Iris pigment epithelial cell (primary cell): ENCODE measurements around the gene NELL2.
"Not testable (repeated sequence)": the region's sequence is repeated elsewhere in the genome, so short reads cannot be mapped to it uniquely, and the experiment has no call there.

ENCODE experiments used
- DNase-seq: peaks from one replicate; pipeline ENCODE4 v3.0.0-alpha.2; 2011; ENCODE audit warnings: low read depth

The NELL2 gene

GRCh38 chr12:44847888-44848702 is 28.0 kb downstream of the NELL2 start:
- DNase-seq: no peak

GRCh38 chr12:44847403-44847802 is 28.7 kb downstream of the NELL2 start:
- no peak for DNase-seq

GRCh38 chr12:44846826-44847225 is 29.3 kb downstream of the NELL2 start:
- no peak for DNase-seq

GRCh38 chr12:44842669-44843068 is 33.4 kb downstream of the NELL2 start:
- DNase-seq: no peak

DNA sequence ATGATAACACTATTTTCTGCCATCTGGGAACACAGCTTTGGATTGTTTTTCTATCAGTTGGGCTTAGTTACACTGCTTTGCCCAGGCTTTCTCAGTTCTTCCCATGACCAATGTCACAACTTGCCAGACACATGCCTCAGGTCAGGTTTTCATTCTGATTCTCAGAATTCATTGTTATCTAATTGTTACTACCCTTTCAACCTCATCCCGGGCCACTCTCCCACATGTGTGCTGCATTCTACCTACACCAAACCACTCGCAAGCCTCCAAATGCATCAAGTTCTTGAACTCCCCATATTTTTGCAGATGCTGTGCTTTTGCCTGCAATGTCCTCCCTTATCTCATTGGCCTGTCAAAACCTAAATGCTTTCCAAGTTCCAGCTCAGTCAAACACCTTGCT is 36.3 kb downstream of the NELL2 start:
- no peak for DNase-seq

- no peak for DNase-seq
Measured at GRCh38 chr12:44837114-44837755, 38.9 kb downstream of the NELL2 start.

DNA sequence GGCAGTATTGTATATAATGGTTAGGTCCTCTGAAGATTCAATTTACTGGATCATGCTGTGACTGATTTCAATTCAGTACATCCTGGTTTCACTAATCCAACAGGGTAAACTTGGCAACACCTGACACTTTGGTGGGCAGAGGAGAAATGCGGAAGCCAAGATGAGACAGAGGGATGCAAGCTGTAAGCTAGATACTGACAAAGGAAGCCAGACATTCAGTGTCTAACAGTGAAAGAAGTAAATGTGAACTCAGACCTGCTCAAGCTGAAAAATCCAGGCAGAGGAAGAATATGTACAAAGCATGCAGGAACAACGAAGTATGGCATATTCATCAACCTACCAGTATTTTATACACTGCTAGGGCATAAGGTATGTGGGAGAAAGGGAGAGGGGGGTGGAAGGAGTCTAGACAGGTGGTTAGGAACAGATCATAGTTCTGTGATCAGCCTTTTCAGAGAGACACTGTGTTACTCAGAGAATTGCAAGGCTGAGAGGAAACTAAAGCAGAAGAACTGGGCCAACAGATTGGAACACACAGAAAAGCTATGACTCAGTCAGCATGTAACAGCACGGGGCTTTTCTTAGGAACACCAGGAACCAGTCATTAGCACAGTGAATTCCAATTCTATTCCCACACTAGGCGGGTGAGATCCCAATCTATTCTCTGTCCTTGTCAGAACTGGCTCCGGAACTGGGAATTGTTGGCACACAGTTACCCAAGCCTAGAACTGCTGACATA is 40.3 kb downstream of the NELL2 start:
- DNase-seq: peak; percentile 0

GRCh38 chr12:44834996-44835395 is 41.1 kb downstream of the NELL2 start:
- DNase-seq: not testable (repeated sequence)

GRCh38 chr12:44833561-44833960 is 42.6 kb downstream of the NELL2 start:
- no peak for DNase-seq

- DNase-seq: no peak
Measured at GRCh38 chr12:44830566-44831055, 45.5 kb downstream of the NELL2 start.

DNA sequence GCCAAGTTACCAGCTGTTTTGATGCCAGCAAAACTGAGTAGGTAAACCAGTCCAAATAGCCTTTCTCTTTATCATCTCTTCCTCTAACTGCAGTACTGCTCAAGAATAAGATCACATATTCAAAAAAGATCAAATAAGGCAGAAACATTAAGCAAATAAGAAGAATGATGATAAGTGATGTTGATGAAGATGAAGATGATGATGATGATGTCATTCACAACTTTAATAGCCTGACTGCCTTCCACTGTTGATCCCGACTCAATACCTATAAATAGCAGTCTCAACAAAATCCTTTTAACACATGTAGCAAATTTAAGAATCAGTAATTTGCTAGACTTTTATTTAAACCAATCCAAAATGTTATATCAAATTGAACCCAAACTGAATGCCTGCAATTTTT is 47.1 kb downstream of the NELL2 start:
- no peak for DNase-seq

DNA sequence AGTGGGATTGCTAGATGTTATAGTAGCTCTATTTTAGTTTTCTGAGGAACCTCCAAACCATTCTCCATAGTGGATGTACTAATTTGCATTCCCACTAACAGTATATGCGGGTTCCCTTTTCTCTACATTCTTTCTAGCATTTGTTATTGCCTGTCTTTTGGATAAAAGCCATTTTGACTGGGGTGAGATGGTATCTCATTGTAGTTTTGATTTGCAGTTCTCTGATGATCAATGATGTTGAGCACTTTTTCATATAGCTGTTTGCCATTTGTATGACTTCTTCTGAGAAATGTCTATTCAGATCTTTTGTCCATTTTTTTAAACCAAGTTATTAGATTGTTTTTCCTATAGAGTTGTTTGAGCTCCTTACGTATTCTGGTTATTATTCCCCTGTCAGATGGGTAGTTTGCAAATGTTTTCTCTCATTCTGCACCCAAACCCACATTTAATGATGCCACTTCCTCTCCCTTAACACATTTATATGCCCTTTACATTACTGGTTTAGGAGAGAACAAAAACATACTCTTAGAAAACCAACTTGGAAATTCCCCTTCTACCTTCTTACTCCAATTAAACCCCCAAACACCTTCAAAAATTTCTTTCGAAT is 48.2 kb downstream of the NELL2 start:
- no peak for DNase-seq

DNA sequence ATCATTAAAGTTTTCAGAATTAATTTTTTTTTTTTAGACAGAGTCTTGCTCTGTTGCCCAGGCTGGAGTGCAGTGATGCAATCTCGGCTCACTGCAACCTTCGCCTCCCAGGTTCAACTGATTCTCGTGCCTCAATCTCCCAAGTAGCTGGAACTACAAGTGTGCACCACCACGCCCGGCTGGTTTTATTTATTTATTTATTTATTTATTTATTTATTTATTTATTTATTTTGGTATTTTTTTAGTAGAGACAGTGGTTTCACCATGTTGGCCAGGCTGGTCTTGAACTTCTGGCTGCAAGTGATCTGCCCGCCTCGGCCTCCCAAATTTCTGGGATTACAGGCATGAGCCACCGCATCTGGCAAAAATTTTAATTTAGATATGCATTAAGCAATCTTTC is 54.4 kb downstream of the NELL2 start:
- DNase-seq: not testable (repeated sequence)

DNA sequence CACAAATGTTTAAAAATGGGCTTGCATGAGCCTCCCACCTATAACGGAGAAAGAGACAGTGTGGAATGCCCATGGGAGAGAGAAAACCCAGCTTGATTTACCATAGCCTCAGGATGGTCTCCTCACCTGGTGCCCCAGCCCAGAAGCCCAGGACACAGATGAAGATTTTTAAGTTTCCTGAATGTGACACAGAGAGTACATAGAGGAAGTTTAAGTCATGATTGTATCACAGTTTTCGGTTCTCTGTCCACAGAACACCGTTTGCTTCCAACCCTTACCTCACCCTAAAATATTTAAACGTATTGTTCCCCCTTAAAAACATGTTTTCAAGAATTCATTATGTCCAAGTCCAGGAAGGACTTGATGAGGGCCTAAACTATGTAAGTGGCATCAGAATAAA is 56.2 kb downstream of the NELL2 start:
- DNase-seq: no peak

GRCh38 chr12:44817687-44818086 is 58.4 kb downstream of the NELL2 start:
- DNase-seq: no peak

DNA sequence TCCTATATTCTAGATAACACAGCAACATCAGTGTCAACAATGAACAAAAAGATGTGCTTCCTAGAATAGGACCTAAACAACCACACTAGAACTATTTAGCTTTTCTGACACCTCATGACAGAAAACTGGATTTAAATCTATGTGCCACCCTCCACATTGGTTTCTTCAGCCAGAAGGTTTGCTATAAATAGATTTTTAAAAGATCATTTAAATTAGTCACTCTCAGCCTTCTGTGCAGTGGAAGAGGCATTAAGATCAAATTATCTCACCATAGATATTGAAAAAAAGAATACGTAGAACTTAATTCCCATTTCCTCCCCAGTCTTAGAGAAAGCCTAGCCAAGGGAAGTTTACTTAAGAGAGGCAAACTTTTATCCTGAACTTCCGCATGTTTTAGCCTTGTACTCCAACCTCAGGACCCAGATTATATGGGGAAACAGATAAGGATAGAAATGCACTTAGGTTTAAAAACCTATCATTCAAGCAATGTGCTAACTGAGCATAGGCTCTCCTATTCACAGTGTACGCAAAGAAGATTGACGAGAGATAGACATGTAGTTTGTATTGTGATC is 59.6 kb downstream of the NELL2 start:
- DNase-seq: no peak

- DNase-seq: no peak
Measured at GRCh38 chr12:44812062-44812461, 64.1 kb downstream of the NELL2 start.

DNA sequence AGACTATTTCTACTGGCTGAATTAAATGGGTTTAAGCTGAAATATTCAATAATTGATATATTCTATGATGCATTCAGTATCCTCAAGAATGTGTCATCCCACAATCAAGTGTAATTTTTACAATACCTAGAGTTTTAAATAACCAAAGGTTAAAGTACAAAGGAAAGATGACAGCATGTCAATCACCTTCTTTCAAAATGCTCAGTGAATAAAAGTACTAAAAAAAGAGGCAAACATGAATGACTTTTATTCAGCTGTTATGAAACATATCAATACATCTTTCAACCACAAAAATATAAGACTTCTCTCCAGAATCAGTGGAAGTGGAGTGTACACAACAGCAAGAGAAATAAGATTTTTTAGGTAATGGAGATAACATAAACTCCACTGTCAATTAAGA is 72.0 kb downstream of the NELL2 start:
- DNase-seq: no peak

GRCh38 chr12:44795970-44796369 is 80.1 kb downstream of the NELL2 start:
- DNase-seq: no peak

DNA sequence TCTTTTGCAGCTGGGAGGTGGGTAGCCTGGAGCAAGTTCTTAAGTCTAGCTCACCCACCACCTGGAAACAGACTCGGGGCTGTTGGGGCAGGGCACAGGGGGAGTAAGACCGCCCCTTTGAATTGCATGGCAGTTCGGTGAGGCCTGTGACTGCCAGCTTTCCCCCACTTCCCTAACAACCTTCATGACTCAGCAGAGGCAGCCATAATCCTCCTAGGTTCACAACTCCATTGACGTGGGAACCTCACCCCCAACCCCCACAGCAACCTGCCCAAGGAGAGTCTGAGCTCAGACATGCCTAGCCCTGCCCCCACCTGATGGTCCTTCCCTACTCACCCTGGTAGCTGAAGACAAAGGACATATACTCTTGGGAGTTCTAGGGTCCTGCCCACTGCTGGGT is 87.4 kb downstream of the NELL2 start:
- no peak for DNase-seq

DNA sequence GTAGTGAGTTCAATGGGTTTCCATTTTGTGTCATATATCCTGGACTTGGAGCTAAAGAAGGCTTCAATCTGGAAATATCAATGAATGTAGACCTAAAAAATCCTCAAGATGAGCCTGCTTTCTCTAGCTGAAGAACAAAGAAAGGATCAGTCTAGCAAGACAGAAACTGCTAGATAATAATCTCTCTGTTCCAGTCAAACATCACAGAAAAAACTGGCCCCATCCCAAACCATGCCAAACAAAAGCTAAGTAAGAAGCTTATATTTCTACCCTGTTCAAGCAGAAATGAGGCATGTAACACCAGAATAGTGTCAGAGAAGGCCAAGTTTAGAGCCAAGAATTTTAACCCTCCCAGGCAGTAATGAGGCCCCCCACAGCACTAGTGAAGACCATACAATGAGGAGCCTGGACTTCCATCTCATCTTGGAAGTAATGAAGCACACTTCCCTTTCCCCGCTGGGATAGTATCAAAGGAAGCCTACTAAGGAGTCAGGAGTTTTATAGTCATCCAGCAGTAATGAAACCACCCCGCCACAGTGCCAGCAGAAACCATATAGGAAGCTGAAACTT is 95.8 kb downstream of the NELL2 start:
- no peak for DNase-seq

- DNase-seq: no peak
Measured at GRCh38 chr12:44779766-44780165, 96.3 kb downstream of the NELL2 start.
